SK-N-SH treated with all-trans-retinoic acid at 6 μM for 48 hours (cell line): ENCODE data around the gene AP2A2.

Source experiments
- ATAC-seq: fragments of 200-7000 bp; cut with Tn5 transposase; 3 replicates; pipeline ENCODE4 v1.9.1; 2020; ENCODE audit warnings: mild to moderate bottlenecking, moderate library complexity
- ARNTL ChIP-seq: fragments of 450-650 bp; formaldehyde crosslinking; IDR thresholded peaks from 2 replicates; pipeline ENCODE4 v1.5.0; 2020; ENCODE audit warnings: low read depth, mild to moderate bottlenecking, moderate library complexity, borderline replicate concordance
- GLIS3 ChIP-seq: fragments of 250-450 bp; sonication (Bioruptor Pico); IDR thresholded peaks from 2 replicates; pipeline ENCODE4 v1.5.0; 2020; ENCODE audit warnings: mild to moderate bottlenecking, moderate library complexity
- POU6F1 ChIP-seq: fragments of 250-450 bp; sonication (Bioruptor Pico); IDR thresholded peaks from 2 replicates; pipeline ENCODE4 v1.8.0; 2021; ENCODE audit warnings: low read depth, mild to moderate bottlenecking, moderate library complexity, borderline replicate concordance
- PPARA ChIP-seq: fragments of 250-450 bp; sonication (Bioruptor Pico); IDR thresholded peaks from 2 replicates; pipeline ENCODE4 v1.5.0; 2020; ENCODE audit warnings: mild to moderate bottlenecking, borderline replicate concordance
- RARB ChIP-seq: fragments of 250-450 bp; sonication (Bioruptor Pico); IDR thresholded peaks from 2 replicates; pipeline ENCODE4 v1.8.0; 2021; ENCODE audit warnings: mild to moderate bottlenecking, moderate library complexity
- TOX ChIP-seq: fragments of 250-450 bp; sonication (Bioruptor Pico); IDR thresholded peaks from 2 replicates; pipeline ENCODE4 v1.8.0; 2021; ENCODE audit warnings: mild to moderate bottlenecking, moderate library complexity, borderline replicate concordance
- ZC3H10 ChIP-seq: fragments of 250-450 bp; sonication (Bioruptor Pico); IDR thresholded peaks from 2 replicates; pipeline ENCODE4 v1.5.1; 2021; ENCODE audit warnings: mild to moderate bottlenecking, moderate library complexity
- ZNF70 ChIP-seq: fragments of 450-650 bp; formaldehyde crosslinking; IDR thresholded peaks from 2 replicates; pipeline ENCODE4 v1.5.0; 2020; ENCODE audit warnings: mild to moderate bottlenecking, moderate library complexity
- ZNF8 ChIP-seq: fragments of 450-650 bp; formaldehyde crosslinking; IDR thresholded peaks from 2 replicates; pipeline ENCODE4 v1.5.0; 2020; ENCODE audit warnings: mild to moderate bottlenecking, moderate library complexity

AP2A2 gene

GRCh38 chr11:1060852-1061616 is 135.4 kb downstream of the AP2A2 start:
- peak; percentile 72 for ATAC-seq
- TF ChIP-seq RARB (no peak), ZNF70 (CRISPR knock-in tag) (no peak), GLIS3 (no peak), ZC3H10 (CRISPR knock-in tag) (no peak), PPARA (CRISPR knock-in tag) (no peak), ARNTL (CRISPR knock-in tag) (no peak), POU6F1 (no peak), TOX (CRISPR knock-in tag) (no peak), ZNF8 (no peak)
